BJ (cell line): ENCODE measurements around the gene FMO3. TPM values are rescaled to one million over a fixed set of nuclear protein-coding genes. Genes with fewer than 3 reads are reported as not detected.

Source experiments
- CTCF ChIA-PET: fragments of 350-600 bp; formaldehyde crosslinking; extraction: SDS; loops from one replicate; lab custom pipeline; 2021; ENCODE audit warnings: antibody characterized with exemption, inconsistent platforms; lab: Yijun Ruan, JAX
- POLR2A ChIA-PET: fragments of 300-600 bp; sonication (Branson Sonifier 250); formaldehyde crosslinking; extraction: SDS; loops from one replicate; lab custom pipeline; 2021; ENCODE audit warnings: antibody characterized with exemption; lab: Charles Lee
- DNase-seq: peaks from one replicate; pipeline ENCODE4 v3.0.0-alpha.2; 2011; ENCODE audit warnings: low read depth
- H3K27me3 ChIP-seq: 2 replicates; pipeline ENCODE4 v1.6.0; 2011; ENCODE audit warnings: low read length; ENCODE audit not compliant: control insufficient read depth, insufficient read depth
- H3K36me3 ChIP-seq: 2 replicates; pipeline ENCODE4 v1.5.1; 2011; ENCODE audit warnings: low read length; ENCODE audit not compliant: control insufficient read depth, insufficient read depth
- H3K4me3 ChIP-seq: 2 replicates; pipeline ENCODE4 v1.5.1; 2011; ENCODE audit warnings: low read depth, mild to moderate bottlenecking, control low read depth, low read length
- polyA minus RNA-seq: library from RNA; depleted of rRNA, polyadenylated mRNA; stranded (reverse); fragments of >200 nt; gene quantifications from 2 replicates; pipeline ENCODE4 v1.2.3, GENCODE V29; 2011; rRNA and poly(A)+ RNA removed
- polyA plus RNA-seq: library from polyadenylated mRNA; depleted of rRNA; stranded (reverse); fragments of >200 nt; gene quantifications from 2 replicates; pipeline ENCODE4 v1.2.3, GENCODE V29; 2011; rRNA removed
- TF ChIP-seq, protein P1 (sequence below): IDR thresholded peaks from 2 replicates; pipeline ENCODE4 v1.5.1; 2011; ENCODE audit warnings: low read depth, mild to moderate bottlenecking, control low read depth, inconsistent platforms, low read length, moderate library complexity; ENCODE audit not compliant: insufficient read depth

The FMO3 gene
- polyA plus RNA-seq (0.45 and 0.70 TPM in 2 replicates), polyA minus RNA-seq (0.10 TPM in 1 of 2 replicates, not detected in the other)

DNA sequence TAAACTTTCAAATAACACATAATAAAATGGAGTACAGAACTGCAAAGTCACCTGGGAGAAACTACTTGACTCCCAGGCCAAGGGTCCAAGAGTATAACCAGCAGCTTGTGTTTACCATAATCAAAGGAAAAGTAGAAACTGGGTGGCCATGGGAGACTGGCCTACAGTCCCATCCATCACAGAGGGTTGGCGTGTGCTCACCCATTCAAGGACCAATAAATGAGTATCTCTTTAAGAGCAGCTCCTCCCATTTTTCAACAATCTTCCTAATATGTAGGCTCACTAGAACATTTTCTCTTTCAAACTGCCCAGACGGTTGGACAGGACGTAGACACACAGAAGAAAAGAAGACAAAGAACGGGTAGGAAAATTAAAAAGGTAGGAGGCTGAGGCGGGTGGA is at the start of gene FMO3:
Gene FMO3 (plus strand): TSS at position 302 of the 400 bp plus-strand sequence. CDS start 1,754 bp downstream, outside the sequence.
- Histone ChIP-seq H3K4me3 (no peak within 1 kb of the TSS), H3K27me3 (no peaks in the 10 kb centered on the region), H3K36me3 (no peaks in the 10 kb centered on the region)
- TF ChIP-seq, protein P1, sequence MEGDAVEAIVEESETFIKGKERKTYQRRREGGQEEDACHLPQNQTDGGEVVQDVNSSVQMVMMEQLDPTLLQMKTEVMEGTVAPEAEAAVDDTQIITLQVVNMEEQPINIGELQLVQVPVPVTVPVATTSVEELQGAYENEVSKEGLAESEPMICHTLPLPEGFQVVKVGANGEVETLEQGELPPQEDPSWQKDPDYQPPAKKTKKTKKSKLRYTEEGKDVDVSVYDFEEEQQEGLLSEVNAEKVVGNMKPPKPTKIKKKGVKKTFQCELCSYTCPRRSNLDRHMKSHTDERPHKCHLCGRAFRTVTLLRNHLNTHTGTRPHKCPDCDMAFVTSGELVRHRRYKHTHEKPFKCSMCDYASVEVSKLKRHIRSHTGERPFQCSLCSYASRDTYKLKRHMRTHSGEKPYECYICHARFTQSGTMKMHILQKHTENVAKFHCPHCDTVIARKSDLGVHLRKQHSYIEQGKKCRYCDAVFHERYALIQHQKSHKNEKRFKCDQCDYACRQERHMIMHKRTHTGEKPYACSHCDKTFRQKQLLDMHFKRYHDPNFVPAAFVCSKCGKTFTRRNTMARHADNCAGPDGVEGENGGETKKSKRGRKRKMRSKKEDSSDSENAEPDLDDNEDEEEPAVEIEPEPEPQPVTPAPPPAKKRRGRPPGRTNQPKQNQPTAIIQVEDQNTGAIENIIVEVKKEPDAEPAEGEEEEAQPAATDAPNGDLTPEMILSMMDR: no peak
- DNase-seq: no peak
- POLR2A ChIA-PET: no interaction called here
- CTCF ChIA-PET: interaction anchor here (1.6 kb wide), 1 partner anchor 136 kb away, joined by 6 read pairs; no protein-coding TSS in a partner anchor

DNA sequence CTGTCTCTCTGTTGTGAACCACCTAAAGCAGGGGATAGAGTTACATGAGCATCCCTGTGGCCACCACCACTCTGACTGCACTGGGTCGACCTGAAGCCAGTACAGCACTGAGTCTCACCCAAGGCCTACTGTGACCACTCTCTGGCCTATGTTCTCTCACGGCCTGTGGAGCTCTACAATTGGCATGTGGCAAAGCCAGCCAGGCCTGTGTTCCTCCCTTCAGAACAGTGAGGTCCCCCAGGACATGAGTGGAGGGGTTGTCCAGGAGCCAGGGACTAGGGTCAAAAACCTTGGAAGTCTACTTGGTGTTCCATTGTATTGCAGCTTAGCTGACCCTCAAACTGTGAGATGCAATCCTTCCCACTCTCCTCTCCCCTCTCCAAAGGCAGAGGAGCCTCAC is 42.7 kb upstream of the FMO3 start:
- Histone ChIP-seq H3K27me3 (no peaks in the 10 kb centered on the region), H3K4me3 (no peak overlapping the region), H3K36me3 (no peaks in the 10 kb centered on the region)
- ChIA-PET CTCF (no interaction called here), POLR2A (no interaction called here)
- DNase-seq: no peak
- TF ChIP-seq, protein P1: no peak

DNA sequence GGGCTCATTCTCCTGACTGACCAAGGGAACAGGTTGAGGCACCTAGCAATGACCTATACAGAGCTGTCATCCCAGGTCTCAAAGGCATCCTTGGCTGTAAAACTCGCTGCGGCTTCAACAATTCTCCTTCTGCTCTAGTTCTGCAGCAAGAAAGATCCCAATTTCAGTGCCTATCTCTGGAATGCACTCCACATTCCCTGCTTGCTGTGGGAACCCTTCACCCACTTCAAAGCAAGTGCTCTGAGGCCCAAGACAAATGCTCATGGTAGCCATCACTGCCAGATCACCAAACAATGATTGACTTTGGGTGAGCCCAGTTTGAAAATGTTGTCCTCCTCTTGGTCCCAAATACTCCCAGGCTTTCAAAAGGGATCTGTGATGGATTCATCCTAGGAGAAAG is 37.7 kb upstream of the FMO3 start:
- Histone ChIP-seq H3K27me3 (no peaks in the 10 kb centered on the region), H3K4me3 (no peak overlapping the region), H3K36me3 (no peaks in the 10 kb centered on the region)
- POLR2A ChIA-PET: no interaction called here
- no peak for DNase-seq
- CTCF ChIA-PET: interaction anchor here (0.7 kb wide), 1 partner anchor 82 kb away, joined by 5 read pairs; no protein-coding TSS in a partner anchor
- TF ChIP-seq, protein P1: no peak

DNA sequence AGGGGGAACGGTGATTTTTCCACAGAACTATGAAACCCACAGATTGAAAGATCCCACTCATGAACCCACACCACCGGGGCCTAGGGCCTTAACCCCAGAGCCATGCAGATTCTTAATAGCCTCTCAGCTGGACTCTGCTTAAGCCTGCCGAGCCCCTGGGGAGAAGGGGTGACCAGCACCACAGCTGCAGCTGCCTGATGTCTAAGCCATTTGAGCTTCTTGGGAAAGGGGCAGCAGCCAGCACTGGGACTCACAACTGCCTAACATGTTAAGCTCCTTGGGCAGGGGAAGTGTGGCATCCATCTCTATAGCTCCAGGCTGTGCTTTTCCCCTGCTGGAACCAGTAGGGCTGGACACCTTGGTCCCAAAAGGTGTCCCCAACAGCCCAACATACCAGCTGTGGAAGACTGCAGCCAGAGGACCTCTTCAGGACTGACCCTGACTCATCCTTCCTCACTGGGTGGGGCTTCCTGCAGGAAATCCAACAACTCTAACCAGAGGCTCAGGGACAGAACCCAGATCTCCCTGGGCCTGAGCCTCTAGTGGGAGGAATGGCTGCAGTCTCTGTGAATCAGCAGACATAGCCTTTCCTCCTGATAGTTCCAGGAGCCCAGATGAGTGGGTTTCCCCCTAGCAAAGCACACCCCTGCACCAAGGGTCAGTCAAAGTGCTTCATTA is 34.6 kb upstream of the FMO3 start:
- CTCF ChIA-PET: interaction anchor here (0.6 kb wide), 1 partner anchor 230 kb away, joined by 6 read pairs; no protein-coding TSS in a partner anchor

DNA sequence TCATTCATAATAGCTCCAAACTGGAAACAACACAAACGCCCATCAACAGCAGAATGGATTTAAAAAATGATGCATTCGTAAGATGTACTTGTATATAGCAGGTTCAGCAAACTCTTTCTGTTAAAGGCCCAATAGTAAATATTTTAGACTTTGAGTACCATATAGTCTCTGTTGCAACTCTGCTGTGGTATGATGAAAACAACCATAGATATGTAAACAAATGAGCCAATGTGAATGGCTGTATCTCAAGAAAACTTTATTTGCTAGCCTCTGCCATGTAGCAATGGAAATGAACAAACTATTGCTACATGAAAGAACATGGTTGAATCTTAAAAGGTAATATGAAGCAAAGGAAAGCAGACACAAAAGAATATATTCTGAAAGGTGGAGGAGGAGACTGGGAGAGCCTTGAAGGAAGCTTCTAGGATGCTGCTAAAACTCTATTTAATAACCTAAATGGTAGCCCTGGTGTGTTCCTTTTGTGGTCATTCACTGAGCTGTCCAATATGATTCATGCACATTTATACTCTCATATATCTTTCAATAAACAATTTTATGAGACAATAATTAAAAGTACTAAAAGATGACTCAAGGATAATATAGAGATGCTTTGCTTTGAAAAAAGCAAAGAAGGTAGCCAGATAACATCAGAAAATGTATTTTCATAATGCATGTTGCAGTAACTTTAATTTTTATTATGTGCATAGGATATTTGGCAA is 29.1 kb upstream of the FMO3 start:
- Histone ChIP-seq H3K36me3 (no peaks in the 10 kb centered on the region), H3K27me3 (no peaks in the 10 kb centered on the region), H3K4me3 (no peak overlapping the region)
- no peak for DNase-seq
- CTCF ChIA-PET: no interaction called here
- TF ChIP-seq, protein P1: no peak
- POLR2A ChIA-PET: no interaction called here

More for the DNA sequence above, 34.6 kb upstream of the FMO3 start:
- H3K4me3 ChIP-seq: no peak overlapping the region
- H3K36me3 ChIP-seq: no peaks in the 10 kb centered on the region
- no peak for DNase-seq
- no peaks in the 10 kb centered on the region for H3K27me3 ChIP-seq
- TF ChIP-seq, protein P1: no peak
- POLR2A ChIA-PET: no interaction called here
